OCI-LY1 (cell line): ENCODE data around the gene PLPPR2.

Source experiments
- CTCF ChIP-seq: fragments of 200-600 bp; sonication (generic), shearing (Covaris generic); IDR thresholded peaks from 2 replicates; pipeline ENCODE4 v1.5.1; 2017; ENCODE audit warnings: mild to moderate bottlenecking, antibody characterized with exemption, low read length, moderate library complexity, mixed read lengths
- EZH2 ChIP-seq: fragments of 200-600 bp; sonication (generic), shearing (Covaris generic); IDR thresholded peaks from 2 replicates; pipeline ENCODE4 v1.8.0; 2017; ENCODE audit warnings: borderline replicate concordance, mixed run types, mild to moderate bottlenecking, antibody characterized with exemption, low read length, moderate library complexity, mixed read lengths

- TF ChIP-seq CTCF (no peak), EZH2 (no peak)
Measured at GRCh38 chr19:11401808-11402543, 46.7 kb downstream of the PLPPR2 start.
